Stomach (tissue), 4 donors: ENCODE results near the gene PPP1R13B.

Experiments used
- CTCF ChIP-seq, 7 experiments: fragments of 450-650 bp in 4 of 7; fragments of 200-600 bp in 3 of 7; sonication (generic) in 3 of 7; IDR thresholded peaks; one replicate each; pipeline ENCODE4 v1.5.1; 2016 to 2019; ENCODE audit warnings: antibody characterized with exemption in 7 of 7, control low read depth in 2 of 7, mild to moderate bottlenecking in 1 of 7
- POLR2A ChIP-seq, 4 donors: fragments of 450-650 bp; IDR thresholded peaks; one replicate each; pipeline ENCODE4 v1.6.1; 2016; ENCODE audit warnings: antibody characterized with exemption in 4 of 4, control low read depth in 2 of 4, mild to moderate bottlenecking in 1 of 4, moderate library complexity in 1 of 4
- POLR2AphosphoS5 ChIP-seq, 3 donors: sonication (generic); formaldehyde crosslinking; IDR thresholded peaks; one replicate each; pipeline ENCODE4 v1.6.1; 2016; ENCODE audit warnings: antibody characterized with exemption in 3 of 3

- no peak for TF ChIP-seq CTCF (IDR thresholded peaks at IDR 0.05)
- TF ChIP-seq POLR2A (IDR thresholded peaks at IDR 0.05) = no peak
- TF ChIP-seq POLR2AphosphoS5 (IDR thresholded peaks at IDR 0.05) = no peak
Measured at GRCh38 chr14:103849151-103849886, 1.9 kb upstream of the PPP1R13B start.
